H9 (cell line): Measurements from ENCODE around the gene CNGB1. TPM values are rescaled to one million over a fixed set of nuclear protein-coding genes. Genes with fewer than 3 reads are reported as not detected.
"Not testable (repeated sequence)": the region's sequence is repeated elsewhere in the genome, so short reads cannot be mapped to it uniquely, and the experiment has no call there.

ENCODE experiments used
- DNase-seq: peaks from one replicate; pipeline ENCODE4 v3.0.0-alpha.2; 2017
- H2AFZ ChIP-seq: one replicate; pipeline ENCODE4 v1.6.1; 2013; ENCODE audit warnings: mild to moderate bottlenecking, low read length, control low read depth, moderate library complexity
- H2AK5ac ChIP-seq: 2 replicates; pipeline ENCODE4 v1.6.1; 2013; ENCODE audit warnings: low read length, control low read depth, mixed read lengths; ENCODE audit not compliant: insufficient read length
- H2BK120ac ChIP-seq: one replicate; pipeline ENCODE4 v1.6.1; 2013; ENCODE audit warnings: low read depth, mild to moderate bottlenecking, low read length, control low read depth, inconsistent platforms; ENCODE audit not compliant: poor library complexity, severe bottlenecking
- H2BK12ac ChIP-seq: 2 replicates; pipeline ENCODE4 v1.6.1; 2013; ENCODE audit warnings: low read length, control low read depth, mixed read lengths, low read depth; ENCODE audit not compliant: insufficient read length
- H2BK15ac ChIP-seq: 2 replicates; pipeline ENCODE4 v1.6.1; 2013; ENCODE audit warnings: low read depth, low read length, control low read depth
- H2BK20ac ChIP-seq: one replicate; pipeline ENCODE4 v1.6.1; 2013; ENCODE audit warnings: low read depth, mild to moderate bottlenecking, low read length, control low read depth, inconsistent platforms; ENCODE audit not compliant: poor library complexity, severe bottlenecking
- H2BK5ac ChIP-seq: 2 replicates; pipeline ENCODE4 v1.6.1; 2013; ENCODE audit warnings: low read length, control low read depth, mixed read lengths; ENCODE audit not compliant: insufficient read length
- H3K14ac ChIP-seq: 2 replicates; pipeline ENCODE4 v1.6.1; 2013; ENCODE audit warnings: low read length, control low read depth; ENCODE audit not compliant: insufficient read depth
- H3K18ac ChIP-seq: 2 replicates; pipeline ENCODE4 v1.6.1; 2013; ENCODE audit warnings: low read depth, mild to moderate bottlenecking, mixed read lengths, low read length, control low read depth; ENCODE audit not compliant: insufficient read length
- H3K23ac ChIP-seq: 2 replicates; pipeline ENCODE4 v1.6.1; 2013; ENCODE audit warnings: low read length, control low read depth, mixed read lengths, low read depth; ENCODE audit not compliant: insufficient read length
- H3K23me2 ChIP-seq: 2 replicates; pipeline ENCODE4 v1.6.1; 2013; ENCODE audit warnings: low read depth, mild to moderate bottlenecking, mixed read lengths, low read length, control low read depth; ENCODE audit not compliant: insufficient read length, poor library complexity, severe bottlenecking
- H3K27ac ChIP-seq: 2 replicates; pipeline ENCODE4 v1.5.1; 2013; ENCODE audit warnings: low read length, control low read depth, mixed read lengths, low read depth; ENCODE audit not compliant: insufficient read length
- H3K27me3 ChIP-seq: 2 replicates; pipeline ENCODE4 v1.6.1; 2013; ENCODE audit warnings: low read length, control low read depth, inconsistent platforms; ENCODE audit not compliant: insufficient read depth
- H3K4ac ChIP-seq: 2 replicates; pipeline ENCODE4 v1.6.1; 2013; ENCODE audit warnings: low read depth, mild to moderate bottlenecking, control low read depth, inconsistent platforms, low read length, moderate library complexity
- H3K4me1 ChIP-seq: 2 replicates; pipeline ENCODE4 v1.6.1; 2013; ENCODE audit warnings: low read length, control low read depth, inconsistent platforms; ENCODE audit not compliant: insufficient read depth
- H3K4me2 ChIP-seq: 2 replicates; pipeline ENCODE4 v1.6.1; 2013; ENCODE audit warnings: low read length, control low read depth, mixed read lengths; ENCODE audit not compliant: insufficient read length, insufficient read depth
- H3K56ac ChIP-seq: 2 replicates; pipeline ENCODE4 v1.6.1; 2013; ENCODE audit warnings: low read depth, mild to moderate bottlenecking, mixed read lengths, low read length, control low read depth; ENCODE audit not compliant: insufficient read length
- H3K79me1 ChIP-seq: 2 replicates; pipeline ENCODE4 v1.6.1; 2013; ENCODE audit warnings: low read depth, mild to moderate bottlenecking, moderate library complexity, low read length, control low read depth, inconsistent platforms; ENCODE audit not compliant: insufficient read depth, poor library complexity, severe bottlenecking
- H3K79me2 ChIP-seq: 2 replicates; pipeline ENCODE4 v1.6.1; 2013; ENCODE audit warnings: low read length, control low read depth, inconsistent platforms; ENCODE audit not compliant: insufficient read depth
- H3K9ac ChIP-seq: 2 replicates; pipeline ENCODE4 v1.6.1; 2013; ENCODE audit warnings: low read length, control low read depth, mixed read lengths; ENCODE audit not compliant: insufficient read length; ENCODE audit errors: extremely low read depth
- H3K9me3 ChIP-seq: one replicate; pipeline ENCODE4 v1.6.1; 2013; ENCODE audit warnings: low read depth, low read length, inconsistent platforms; ENCODE audit not compliant: control insufficient read depth
- H3T11ph ChIP-seq: one replicate; pipeline ENCODE4 v1.6.1; 2013; ENCODE audit warnings: mild to moderate bottlenecking, low read length, control low read depth, inconsistent platforms
- H4K20me1 ChIP-seq: one replicate; pipeline ENCODE4 v1.6.1; 2013; ENCODE audit not compliant: control insufficient read depth, insufficient read length, insufficient read depth
- H4K5ac ChIP-seq: 2 replicates; pipeline ENCODE4 v1.6.1; 2013; ENCODE audit warnings: low read depth, mild to moderate bottlenecking, mixed read lengths, low read length, control low read depth; ENCODE audit not compliant: insufficient read length
- H4K8ac ChIP-seq: replicated peaks from 2 replicates; pipeline ENCODE4 v1.6.1; 2013; ENCODE audit warnings: low read length, control low read depth, mixed read lengths, low read depth; ENCODE audit not compliant: insufficient read length
- H4K91ac ChIP-seq: 2 replicates; pipeline ENCODE4 v1.6.1; 2013; ENCODE audit warnings: low read depth, mild to moderate bottlenecking, moderate library complexity, mixed read lengths, low read length, control low read depth; ENCODE audit not compliant: insufficient read length
- H3K27ac Mint-ChIP-seq, 3 experiments: 2 replicates in 2 of 3; 3 replicates in 1 of 3; pipeline ENCODE4 v1.8.0; 2020 to 2021; ENCODE audit warnings: mixed read lengths in 3 of 3, mild to moderate bottlenecking in 1 of 3, moderate library complexity in 1 of 3
- H3K27me3 Mint-ChIP-seq: 2 replicates; pipeline ENCODE4 v1.8.0; 2021; ENCODE audit warnings: low read depth, mild to moderate bottlenecking, moderate library complexity, mixed read lengths
- H3K36me3 Mint-ChIP-seq, 3 experiments: 2 replicates in 2 of 3; 3 replicates in 1 of 3; pipeline ENCODE4 v1.8.0; 2020 to 2021; ENCODE audit warnings: low read depth in 3 of 3, mixed read lengths in 3 of 3; ENCODE audit not compliant: insufficient read depth in 1 of 3
- H3K4me1 Mint-ChIP-seq, 2 experiments: 2 replicates each; pipeline ENCODE4 v1.8.0; 2020; ENCODE audit warnings: mixed read lengths in 2 of 2
- H3K4me3 Mint-ChIP-seq, 2 experiments: 2 replicates in 1 of 2; 3 replicates in 1 of 2; pipeline ENCODE4 v1.8.0; 2020 to 2021; ENCODE audit warnings: mild to moderate bottlenecking in 2 of 2, mixed read lengths in 2 of 2, moderate library complexity in 1 of 2
- H3K9me3 Mint-ChIP-seq, 2 experiments: 2 replicates in 1 of 2; 3 replicates in 1 of 2; pipeline ENCODE4 v1.8.0; 2020; ENCODE audit warnings: mild to moderate bottlenecking in 2 of 2, mixed read lengths in 2 of 2, moderate library complexity in 1 of 2
- WGBS: extraction: QIAGEN DNeasy Blood & Tissue Kit; methylation state at CpG from one replicate; pipeline ENCODE4 v1.1.7; 2013; ENCODE audit warnings: missing lambda C conversion rate, low lambda C conversion rate, mixed read lengths; ENCODE audit not compliant: insufficient read length; ENCODE audit errors: extremely low coverage; 5-methylcytosine and 5-hydroxymethylcytosine counted together
- total RNA-seq: library from RNA; stranded (reverse); gene quantifications from 2 replicates; pipeline ENCODE4 v1.2.1, GENCODE V29; 2021
- TF ChIP-seq, protein P1 (sequence below): fragments of 200-600 bp; sonication (generic); conservative IDR thresholded peaks from 3 replicates; pipeline ENCODE4 v1.8.0; 2021; ENCODE audit warnings: antibody characterized with exemption, mild to moderate bottlenecking

CNGB1 gene
- total RNA-seq, 1 experiment from 2014 or later = not detected

DNA sequence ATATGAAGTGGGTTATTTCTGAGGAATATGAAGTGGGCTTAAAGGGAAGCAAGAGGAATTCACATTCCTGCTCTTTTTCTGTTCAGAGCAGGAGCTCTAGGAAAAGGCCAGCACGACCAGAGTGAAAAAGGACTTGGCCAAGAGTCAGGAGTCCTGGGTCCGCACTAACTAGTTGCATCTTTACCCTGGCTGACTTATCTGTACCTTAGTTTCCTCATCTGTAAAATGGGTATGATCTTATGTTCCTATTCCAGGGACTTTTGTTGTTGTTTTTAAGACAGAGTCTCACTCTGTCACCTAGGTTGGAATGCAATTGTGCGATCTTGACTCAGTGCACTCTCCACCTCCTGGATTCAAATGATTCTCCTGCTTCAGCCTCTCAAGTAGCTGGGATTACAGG, 52.5 kb downstream of the CNGB1 start:
- WGBS = no CpG with 5 or more reads among the region's 3 CpGs
- H2BK15ac ChIP-seq = no peak overlapping the region
- H3K23me2 ChIP-seq = no peaks in the 10 kb centered on the region
- no peak for DNase-seq
- no peak overlapping the region for H4K5ac ChIP-seq
- H3K79me2 ChIP-seq = no peaks in the 10 kb centered on the region
- H2AK5ac ChIP-seq = no peak overlapping the region
- Mint-ChIP-seq H3K27ac (no peak overlapping the region; a peak in 1 of 7 replicates), H3K4me1 (peaks cover 0 to 9% of the 10 kb centered on the region in 2 experiments; a peak in 2 of 4 replicates), H3K27me3 (peaks cover 10% of the 10 kb centered on the region), H3K36me3 (no peaks in the 10 kb centered on the region), H3K9me3 (no peaks in the 10 kb centered on the region; a peak in 1 of 5 replicates), H3K4me3 (no peak overlapping the region)
- H3T11ph ChIP-seq = no peak overlapping the region
- H2BK12ac ChIP-seq = no peak overlapping the region
- no peak overlapping the region for H2BK5ac ChIP-seq
- H4K20me1 ChIP-seq = no peaks in the 10 kb centered on the region
- no peak overlapping the region for H4K91ac ChIP-seq
- H3K4me2 ChIP-seq = no peak overlapping the region
- no peak overlapping the region for H3K27ac ChIP-seq
- H3K9me3 ChIP-seq = no peaks in the 10 kb centered on the region
- TF ChIP-seq, protein P1, sequence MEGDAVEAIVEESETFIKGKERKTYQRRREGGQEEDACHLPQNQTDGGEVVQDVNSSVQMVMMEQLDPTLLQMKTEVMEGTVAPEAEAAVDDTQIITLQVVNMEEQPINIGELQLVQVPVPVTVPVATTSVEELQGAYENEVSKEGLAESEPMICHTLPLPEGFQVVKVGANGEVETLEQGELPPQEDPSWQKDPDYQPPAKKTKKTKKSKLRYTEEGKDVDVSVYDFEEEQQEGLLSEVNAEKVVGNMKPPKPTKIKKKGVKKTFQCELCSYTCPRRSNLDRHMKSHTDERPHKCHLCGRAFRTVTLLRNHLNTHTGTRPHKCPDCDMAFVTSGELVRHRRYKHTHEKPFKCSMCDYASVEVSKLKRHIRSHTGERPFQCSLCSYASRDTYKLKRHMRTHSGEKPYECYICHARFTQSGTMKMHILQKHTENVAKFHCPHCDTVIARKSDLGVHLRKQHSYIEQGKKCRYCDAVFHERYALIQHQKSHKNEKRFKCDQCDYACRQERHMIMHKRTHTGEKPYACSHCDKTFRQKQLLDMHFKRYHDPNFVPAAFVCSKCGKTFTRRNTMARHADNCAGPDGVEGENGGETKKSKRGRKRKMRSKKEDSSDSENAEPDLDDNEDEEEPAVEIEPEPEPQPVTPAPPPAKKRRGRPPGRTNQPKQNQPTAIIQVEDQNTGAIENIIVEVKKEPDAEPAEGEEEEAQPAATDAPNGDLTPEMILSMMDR = no peak
- no peak overlapping the region for H3K4ac ChIP-seq
- no peak overlapping the region for H4K8ac ChIP-seq
- H3K4me1 ChIP-seq = no peaks in the 10 kb centered on the region
- no peak overlapping the region for H3K9ac ChIP-seq
- H3K56ac ChIP-seq = no peak overlapping the region
- no peak overlapping the region for H2AFZ ChIP-seq
- H3K14ac ChIP-seq = no peak overlapping the region
- H3K27me3 ChIP-seq = no peaks in the 10 kb centered on the region
- H2BK120ac ChIP-seq = no peak overlapping the region
- H3K18ac ChIP-seq = no peak overlapping the region
- H2BK20ac ChIP-seq = no peak overlapping the region
- H3K23ac ChIP-seq = no peak overlapping the region
- no peaks in the 10 kb centered on the region for H3K79me1 ChIP-seq

DNA sequence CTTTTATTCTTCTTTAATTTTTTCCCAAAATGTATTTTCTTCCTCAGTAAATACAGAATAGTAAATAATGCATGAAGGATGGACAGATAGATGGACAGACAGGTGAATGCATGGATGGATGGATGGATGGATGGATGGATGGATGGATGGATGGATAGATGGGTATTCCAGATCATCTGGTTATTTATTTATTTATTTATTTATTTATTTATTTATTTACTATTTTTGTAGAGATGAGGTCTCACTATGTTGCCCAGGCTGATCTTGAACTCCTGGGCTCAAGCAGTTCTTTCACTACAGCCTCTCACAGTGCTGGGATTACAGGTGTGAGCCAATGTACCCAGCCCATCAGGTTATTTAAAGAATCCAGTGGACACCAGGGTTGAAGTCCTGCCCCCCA, 53.0 kb downstream of the CNGB1 start:
- not testable (repeated sequence) for H3K4ac ChIP-seq, H2BK12ac ChIP-seq, H4K5ac ChIP-seq, H2BK120ac ChIP-seq, H4K8ac ChIP-seq, H3K79me2 ChIP-seq, H3K23ac ChIP-seq, H3K9ac ChIP-seq, H3T11ph ChIP-seq, H3K27ac ChIP-seq, H3K4me1 ChIP-seq, H3K4me1 Mint-ChIP-seq, DNase-seq, H3K27ac Mint-ChIP-seq, H3K23me2 ChIP-seq, H2BK15ac ChIP-seq, H3K4me3 Mint-ChIP-seq, H3K36me3 Mint-ChIP-seq, H3K18ac ChIP-seq, H2AK5ac ChIP-seq, H3K27me3 ChIP-seq, H3K9me3 ChIP-seq, H4K20me1 ChIP-seq, H4K91ac ChIP-seq, H2AFZ ChIP-seq, H3K56ac ChIP-seq, H2BK5ac ChIP-seq, H3K79me1 ChIP-seq, H2BK20ac ChIP-seq, H3K4me2 ChIP-seq, H3K14ac ChIP-seq, H3K27me3 Mint-ChIP-seq, H3K9me3 Mint-ChIP-seq
